ENCODE data around the gene TOR1AIP2.

Gene TOR1AIP2

GRCh38 chr1:179818260-179818659 is 59.3 kb downstream of the TOR1AIP2 start:
- peak overlapping the region; percentile 25 for H3K4me3 ChIP-seq (ENCODE audit: low read depth, low read length)
- DNase-seq (ENCODE audit: low read depth): no peak
- TF ChIP-seq CTCF (IDR thresholded peaks at IDR 0.05; ENCODE audit: low read depth, low read length) (no peak), POLR2A (IDR thresholded peaks at IDR 0.05; ENCODE audit: extremely low read depth, insufficient read length) (no peak), MYC (IDR thresholded peaks at IDR 0.05; ENCODE audit: low read depth, low read length) (no peak), MAX (IDR thresholded peaks at IDR 0.05; ENCODE audit: low read depth, low read length) (no peak)

GRCh38 chr1:179817789-179818188 is 59.8 kb downstream of the TOR1AIP2 start:
- peak; percentile 58 for DNase-seq (ENCODE audit: low read depth)
- H3K4me3 ChIP-seq (ENCODE audit: low read depth, low read length): no peak overlapping the region
- TF ChIP-seq MAX (IDR thresholded peaks at IDR 0.05; ENCODE audit: low read depth, low read length) (no peak), CTCF (IDR thresholded peaks at IDR 0.05; ENCODE audit: low read depth, low read length) (no peak), MYC (IDR thresholded peaks at IDR 0.05; ENCODE audit: low read depth, low read length) (no peak), POLR2A (IDR thresholded peaks at IDR 0.05; ENCODE audit: extremely low read depth, insufficient read length) (no peak)

- TF ChIP-seq CTCF (IDR thresholded peaks at IDR 0.05; ENCODE audit: low read depth, low read length): no peak
- no peak for TF ChIP-seq MAX (IDR thresholded peaks at IDR 0.05; ENCODE audit: low read depth, low read length)
- TF ChIP-seq POLR2A (IDR thresholded peaks at IDR 0.05; ENCODE audit: extremely low read depth, insufficient read length): no peak
- TF ChIP-seq MYC (IDR thresholded peaks at IDR 0.05; ENCODE audit: low read depth, low read length): no peak
- no peak overlapping the region for H3K4me3 ChIP-seq (ENCODE audit: low read depth, low read length)
- no peak for DNase-seq (ENCODE audit: low read depth)
Measured at GRCh38 chr1:179817056-179817455, 60.5 kb downstream of the TOR1AIP2 start.

GRCh38 chr1:179816196-179816960 is 61.2 kb downstream of the TOR1AIP2 start:
- H3K4me3 ChIP-seq (ENCODE audit: low read depth, low read length): no peak overlapping the region
- no peak for DNase-seq (ENCODE audit: low read depth)
- TF ChIP-seq MAX (IDR thresholded peaks at IDR 0.05; ENCODE audit: low read depth, low read length): no peak
- no peak for TF ChIP-seq MYC (IDR thresholded peaks at IDR 0.05; ENCODE audit: low read depth, low read length)
- TF ChIP-seq POLR2A (IDR thresholded peaks at IDR 0.05; ENCODE audit: extremely low read depth, insufficient read length): no peak
- no peak for TF ChIP-seq CTCF (IDR thresholded peaks at IDR 0.05; ENCODE audit: low read depth, low read length)

- TF ChIP-seq MYC (IDR thresholded peaks at IDR 0.05; ENCODE audit: low read depth, low read length) (no peak), CTCF (IDR thresholded peaks at IDR 0.05; ENCODE audit: low read depth, low read length) (no peak), MAX (IDR thresholded peaks at IDR 0.05; ENCODE audit: low read depth, low read length) (no peak), POLR2A (IDR thresholded peaks at IDR 0.05; ENCODE audit: extremely low read depth, insufficient read length) (no peak)
- no peak for DNase-seq (ENCODE audit: low read depth)
- H3K4me3 ChIP-seq (ENCODE audit: low read depth, low read length): no peak overlapping the region
Measured at GRCh38 chr1:179815641-179816040, 62.0 kb downstream of the TOR1AIP2 start.
